IMR-90 (cell line): ENCODE measurements around the gene DLEU7. TPM values are rescaled to one million over a fixed set of nuclear protein-coding genes. Genes with fewer than 3 reads are reported as not detected.

ENCODE experiments used
- ATAC-seq: fragments of 200-7000 bp; cut with Tn5 transposase; 2 replicates; pipeline ENCODE4 v1.9.1; 2020; ENCODE audit warnings: low read depth, mild to moderate bottlenecking, moderate library complexity
- BruUV-seq: library from RNA; stranded (reverse); fragments of 400-500 nt; replicated peaks from 2 replicates; lab custom pipeline; 2021; lab: Mats Ljungman, UMichigan
- CTCF ChIA-PET: fragments of 300-600 bp; formaldehyde crosslinking; extraction: SDS; loops from one replicate; lab custom pipeline; 2021; ENCODE audit warnings: antibody characterized with exemption; lab: Yijun Ruan, JAX
- POLR2A ChIA-PET: fragments of 300-600 bp; sonication (Branson Sonifier 250); formaldehyde crosslinking; loops from one replicate; lab custom pipeline; 2022; ENCODE audit warnings: antibody characterized with exemption; ENCODE audit not compliant: unreplicated experiment; lab: Charles Lee
- DNase-seq: peaks from one replicate; pipeline ENCODE4 v3.0.0; 2013
- H2AFZ ChIP-seq: replicated peaks from 2 replicates; pipeline ENCODE3; 2013; ENCODE audit warnings: low read length, mild to moderate bottlenecking; ENCODE audit not compliant: poor library complexity
- H2AK5ac ChIP-seq: 2 replicates; pipeline ENCODE4 v1.6.1; 2013; ENCODE audit warnings: low read depth, low read length, inconsistent platforms
- H2AK9ac ChIP-seq: replicated peaks from 2 replicates; pipeline ENCODE3; 2013; ENCODE audit warnings: mild to moderate bottlenecking, low read depth, low read length, moderate library complexity; ENCODE audit not compliant: poor library complexity
- H2BK120ac ChIP-seq: 2 replicates; pipeline ENCODE4 v1.6.1; 2013; ENCODE audit warnings: low read depth, low read length, inconsistent platforms
- H2BK15ac ChIP-seq: 3 replicates; pipeline ENCODE4 v1.6.1; 2013; ENCODE audit warnings: low read depth, low read length, inconsistent platforms
- H2BK20ac ChIP-seq: 2 replicates; pipeline ENCODE4 v1.6.1; 2013; ENCODE audit warnings: low read depth, mild to moderate bottlenecking, inconsistent platforms, low read length, moderate library complexity
- H2BK5ac ChIP-seq: 2 replicates; pipeline ENCODE4 v1.6.1; 2013; ENCODE audit warnings: mild to moderate bottlenecking, low read depth, low read length, inconsistent platforms; ENCODE audit not compliant: poor library complexity, severe bottlenecking
- H3K14ac ChIP-seq: replicated peaks from 2 replicates; pipeline ENCODE4 v1.6.1; 2013; ENCODE audit warnings: low read depth, low read length, inconsistent platforms
- H3K18ac ChIP-seq: 2 replicates; pipeline ENCODE4 v1.6.1; 2013; ENCODE audit warnings: low read depth, low read length, control low read depth
- H3K23ac ChIP-seq: 2 replicates; pipeline ENCODE4 v1.6.1; 2013; ENCODE audit warnings: low read depth, low read length, inconsistent platforms
- H3K27ac ChIP-seq: 2 replicates; pipeline ENCODE4 v1.5.1; 2013; ENCODE audit warnings: mild to moderate bottlenecking, control low read depth, low read length; ENCODE audit not compliant: insufficient read depth
- H3K27me3 ChIP-seq: 2 replicates; pipeline ENCODE4 v1.6.1; 2013; ENCODE audit warnings: low read length; ENCODE audit not compliant: control insufficient read depth, insufficient read depth
- H3K36me3 ChIP-seq: 2 replicates; pipeline ENCODE4 v1.6.1; 2013; ENCODE audit warnings: low read length, mixed read lengths; ENCODE audit not compliant: control insufficient read depth, insufficient read depth
- H3K4ac ChIP-seq: 2 replicates; pipeline ENCODE4 v1.6.1; 2013; ENCODE audit warnings: low read depth, low read length, inconsistent platforms
- H3K4me1 ChIP-seq: 2 replicates; pipeline ENCODE4 v1.6.1; 2013; ENCODE audit warnings: low read length, mixed read lengths; ENCODE audit not compliant: control insufficient read depth, insufficient read depth
- H3K4me2 ChIP-seq: 2 replicates; pipeline ENCODE4 v1.6.1; 2013; ENCODE audit warnings: low read depth, mild to moderate bottlenecking, control low read depth, low read length, moderate library complexity
- H3K4me3 ChIP-seq: 2 replicates; pipeline ENCODE4 v1.5.1; 2013; ENCODE audit warnings: low read depth, mild to moderate bottlenecking, control low read depth, low read length, moderate library complexity; ENCODE audit not compliant: insufficient read depth
- H3K56ac ChIP-seq: 2 replicates; pipeline ENCODE4 v1.6.1; 2013; ENCODE audit warnings: low read length, inconsistent platforms; ENCODE audit not compliant: insufficient read depth; ENCODE audit errors: extremely low read depth
- H3K79me1 ChIP-seq, 2 experiments: 2 replicates each; pipeline ENCODE4 v1.6.1; 2013; ENCODE audit warnings: low read length in 2 of 2, inconsistent platforms in 1 of 2, low read depth in 1 of 2
- H3K9ac ChIP-seq: 2 replicates; pipeline ENCODE4 v1.6.1; 2013; ENCODE audit warnings: low read depth, low read length, control low read depth
- H3K9me1 ChIP-seq: 2 replicates; pipeline ENCODE4 v1.6.1; 2013; ENCODE audit warnings: low read length, inconsistent platforms; ENCODE audit not compliant: insufficient read depth
- H3K9me3 ChIP-seq: 2 replicates; pipeline ENCODE4 v1.6.1; 2013; ENCODE audit warnings: low read length; ENCODE audit not compliant: control insufficient read depth, insufficient read depth
- H4K20me1 ChIP-seq: 2 replicates; pipeline ENCODE4 v1.6.1; 2013; ENCODE audit warnings: low read length, inconsistent platforms; ENCODE audit not compliant: insufficient read depth
- H4K5ac ChIP-seq: 2 replicates; pipeline ENCODE4 v1.6.1; 2013; ENCODE audit warnings: mild to moderate bottlenecking, low read depth, low read length, control low read depth
- H4K8ac ChIP-seq, 2 experiments: 2 replicates each; pipeline ENCODE4 v1.6.1; 2013; ENCODE audit warnings: low read depth in 2 of 2, low read length in 2 of 2, control low read depth in 1 of 2, inconsistent platforms in 1 of 2
- H4K91ac ChIP-seq: 2 replicates; pipeline ENCODE4 v1.6.1; 2013; ENCODE audit warnings: low read depth, low read length, inconsistent platforms; ENCODE audit not compliant: insufficient read depth
- BHLHE40 ChIP-seq: fragments of 150-350 bp; IDR thresholded peaks from 2 replicates; pipeline ENCODE4 v1.6.1; 2016; ENCODE audit warnings: mild to moderate bottlenecking, low read depth, low read length
- CEBPB ChIP-seq: IDR thresholded peaks from 2 replicates; pipeline ENCODE4 v1.6.1; 2012; ENCODE audit warnings: low read depth, low read length, improper control_type of control experiment
- CHD1 ChIP-seq: IDR thresholded peaks from 2 replicates; pipeline ENCODE4 v1.6.1; 2012; ENCODE audit warnings: low read depth, low read length, improper control_type of control experiment
- CTCF ChIP-seq: conservative IDR thresholded peaks from 2 replicates; pipeline ENCODE4 v1.5.1; 2012; ENCODE audit warnings: mild to moderate bottlenecking, low read depth, low read length, improper control_type of control experiment
- ELK1 ChIP-seq: fragments of 150-350 bp; IDR thresholded peaks from 2 replicates; pipeline ENCODE4 v1.6.1; 2016; ENCODE audit warnings: low read depth, mild to moderate bottlenecking, low read length, moderate library complexity, borderline replicate concordance
- FOS ChIP-seq: fragments of 150-350 bp; IDR thresholded peaks from 2 replicates; pipeline ENCODE4 v1.6.1; 2016; ENCODE audit warnings: low read depth, low read length
- MAFK ChIP-seq: IDR thresholded peaks from 2 replicates; pipeline ENCODE4 v1.6.1; 2012; ENCODE audit warnings: low read depth, low read length, improper control_type of control experiment
- MAZ ChIP-seq: IDR thresholded peaks from 2 replicates; pipeline ENCODE4 v1.6.1; 2012; ENCODE audit warnings: low read depth, mild to moderate bottlenecking, low read length, improper control_type of control experiment, moderate library complexity, borderline replicate concordance
- MXI1 ChIP-seq: IDR thresholded peaks from 2 replicates; pipeline ENCODE4 v1.6.1; 2012; ENCODE audit warnings: low read depth, mild to moderate bottlenecking, low read length, moderate library complexity, borderline replicate concordance
- NFE2L2 ChIP-seq: fragments of 150-350 bp; IDR thresholded peaks from 2 replicates; pipeline ENCODE4 v1.6.1; 2016; ENCODE audit warnings: low read depth, mild to moderate bottlenecking, low read length
- POLR2A ChIP-seq: IDR thresholded peaks from 2 replicates; pipeline ENCODE4 v1.6.1; 2012; ENCODE audit warnings: mild to moderate bottlenecking, low read depth, low read length
- RAD21 ChIP-seq: IDR thresholded peaks from 2 replicates; pipeline ENCODE4 v1.6.1; 2012; ENCODE audit warnings: low read length, improper control_type of control experiment
- RCOR1 ChIP-seq: IDR thresholded peaks from 2 replicates; pipeline ENCODE4 v1.6.1; 2012; ENCODE audit warnings: mild to moderate bottlenecking, low read length, improper control_type of control experiment; ENCODE audit not compliant: insufficient replicate concordance
- RFX5 ChIP-seq: IDR thresholded peaks from 2 replicates; pipeline ENCODE4 v1.8.0; 2012; ENCODE audit warnings: low read depth, mild to moderate bottlenecking, low read length, moderate library complexity
- SMC3 ChIP-seq: fragments of 150-350 bp; IDR thresholded peaks from 2 replicates; pipeline ENCODE4 v1.6.1; 2016; ENCODE audit warnings: low read depth, mild to moderate bottlenecking, antibody characterized with exemption, low read length, moderate library complexity
- USF2 ChIP-seq: fragments of 150-350 bp; IDR thresholded peaks from 2 replicates; pipeline ENCODE4 v1.6.1; 2017; ENCODE audit warnings: mild to moderate bottlenecking, antibody characterized with exemption, low read length, low read depth
- WGBS, 2 experiments: methylation state at CpG; one replicate each; pipeline versions ENCODE4 v1.1.5 to v1.1.7; 2013; ENCODE audit warnings: missing lambda C conversion rate in 2 of 2; ENCODE audit not compliant: insufficient read length in 1 of 2; ENCODE audit errors: extremely low coverage in 2 of 2; 5-methylcytosine and 5-hydroxymethylcytosine counted together
- dilution Hi-C: fragments of 300-500 bp; cut with HindIII; formaldehyde crosslinking; loops from one replicate; pipeline ENCODE4 v1.14.3; 2018; ENCODE audit warnings: low sequenced_read_pairs; ENCODE audit not compliant: unreplicated experiment
- in situ Hi-C: fragments of 300-500 bp; cut with MboI; formaldehyde crosslinking; loops from 3 replicates; pipeline ENCODE4 v1.14.3; 2019; ENCODE audit warnings: low sequenced_read_pairs, inconsistent platforms, mixed read lengths
- intact Hi-C: fragments of 100-400 bp; cut with micrococcal nuclease; formaldehyde crosslinking; loops from 2 replicates; pipeline ENCODE4 v1.10.0; 2022
- polyA plus RNA-seq, 3 experiments: library from polyadenylated mRNA; depleted of rRNA; stranded (reverse); fragments of >200 nt; gene quantifications; 2 replicates each; pipeline ENCODE4 v1.2.3, GENCODE V29; 2012; ENCODE audit warnings: low replicate concordance in 1 of 3
- total RNA-seq: library from RNA; depleted of rRNA; stranded (reverse); fragments of >200 nt; gene quantifications from 2 replicates; pipeline ENCODE4 v1.2.3, GENCODE V29; 2012

The DLEU7 gene
- total and polyA plus RNA-seq, 2 of the 4 experiments (the other 2 are of a cell fraction), result not detected

GRCh38 chr13:50840284-50840683 is 3.2 kb downstream of the DLEU7 start:
- dilution Hi-C loops (no loop called here), intact Hi-C loops (no loop called here), in situ Hi-C loops (no loop called here)
- no peak overlapping the region for H3K4me2 ChIP-seq
- no peak overlapping the region for H3K4me3 ChIP-seq
- CTCF ChIA-PET, result no interaction called here
- H3K18ac ChIP-seq, result no peak overlapping the region
- H3K4ac ChIP-seq, result no peak overlapping the region
- no peak overlapping the region for H4K91ac ChIP-seq
- H4K20me1 ChIP-seq, result no peaks in the 10 kb centered on the region
- BruUV-seq, result no TSS peak
- no peak overlapping the region for H2AFZ ChIP-seq
- H2BK20ac ChIP-seq, result no peak overlapping the region
- no peak overlapping the region for H3K23ac ChIP-seq
- WGBS, 2 experiments, result no CpG with 5 or more reads among the region's 3 CpGs
- no peak overlapping the region for H2AK5ac ChIP-seq
- H3K14ac ChIP-seq, result no peak overlapping the region
- H3K27me3 ChIP-seq, result peaks cover 38% of the 10 kb centered on the region
- H4K5ac ChIP-seq, result no peak overlapping the region
- H2BK120ac ChIP-seq, result no peak overlapping the region
- no peak overlapping the region for H2BK15ac ChIP-seq
- H4K8ac ChIP-seq, result no peak overlapping the region
- no peak overlapping the region for H3K56ac ChIP-seq
- no peak overlapping the region for H2AK9ac ChIP-seq
- H3K9me3 ChIP-seq, result no peaks in the 10 kb centered on the region
- no peak overlapping the region for H3K9ac ChIP-seq
- no peak for ATAC-seq
- no peak overlapping the region for H3K27ac ChIP-seq
- no peaks in the 10 kb centered on the region for H3K36me3 ChIP-seq
- H3K79me1 ChIP-seq, result no peaks in the 10 kb centered on the region
- no peak for TF ChIP-seq NFE2L2
- TF ChIP-seq ELK1, result no peak
- TF ChIP-seq MXI1, result no peak
- TF ChIP-seq CTCF, result no peak
- TF ChIP-seq FOS, result no peak
- no peak for TF ChIP-seq RCOR1
- no peak for TF ChIP-seq MAZ
- TF ChIP-seq RAD21, result no peak
- TF ChIP-seq CEBPB, result no peak
- no peak for TF ChIP-seq MAFK
- TF ChIP-seq POLR2A, result no peak
- TF ChIP-seq BHLHE40, result no peak
- no peak for TF ChIP-seq USF2
- no peak for TF ChIP-seq CHD1
- TF ChIP-seq SMC3, result no peak
- TF ChIP-seq RFX5, result no peak
- H3K9me1 ChIP-seq, result no peaks in the 10 kb centered on the region
- no peaks in the 10 kb centered on the region for H3K4me1 ChIP-seq
- DNase-seq, result no peak
- POLR2A ChIA-PET, result no interaction called here
- no peak overlapping the region for H2BK5ac ChIP-seq
